SK-N-SH (cell line): ENCODE results near the gene P3H3.

Experiments used
- TAF1 ChIP-seq: IDR thresholded peaks from 2 replicates; pipeline ENCODE4 v1.6.1; 2012; ENCODE audit warnings: low read depth, mild to moderate bottlenecking, low read length, moderate library complexity, borderline replicate concordance
- TF ChIP-seq, protein P1 (sequence below): fragments of 200-600 bp; sonication (generic); IDR thresholded peaks from 2 replicates; pipeline ENCODE4 v1.6.1; 2017; ENCODE audit warnings: antibody characterized with exemption, mild to moderate bottlenecking, moderate library complexity

DNA sequence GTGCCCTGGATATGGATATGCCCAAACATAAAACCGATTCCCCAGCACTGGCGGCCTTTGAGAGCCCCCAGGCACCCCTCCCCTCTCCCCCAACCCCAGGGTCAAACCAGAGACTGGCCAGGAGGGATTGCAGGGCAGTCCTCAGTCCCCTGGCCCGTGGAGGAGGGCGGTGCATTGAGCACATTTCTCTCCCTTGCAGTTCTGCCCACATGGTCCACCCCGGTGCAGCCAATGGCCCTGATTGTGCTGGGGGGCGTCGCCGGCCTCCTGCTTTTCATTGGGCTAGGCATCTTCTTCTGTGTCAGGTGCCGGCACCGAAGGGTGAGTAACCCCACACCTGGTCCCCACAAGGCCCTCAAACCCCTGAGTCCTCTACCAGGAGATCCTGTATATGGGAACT is 10.0 kb upstream of the P3H3 start:
- TF ChIP-seq TAF1 = no peak
- TF ChIP-seq, protein P1, sequence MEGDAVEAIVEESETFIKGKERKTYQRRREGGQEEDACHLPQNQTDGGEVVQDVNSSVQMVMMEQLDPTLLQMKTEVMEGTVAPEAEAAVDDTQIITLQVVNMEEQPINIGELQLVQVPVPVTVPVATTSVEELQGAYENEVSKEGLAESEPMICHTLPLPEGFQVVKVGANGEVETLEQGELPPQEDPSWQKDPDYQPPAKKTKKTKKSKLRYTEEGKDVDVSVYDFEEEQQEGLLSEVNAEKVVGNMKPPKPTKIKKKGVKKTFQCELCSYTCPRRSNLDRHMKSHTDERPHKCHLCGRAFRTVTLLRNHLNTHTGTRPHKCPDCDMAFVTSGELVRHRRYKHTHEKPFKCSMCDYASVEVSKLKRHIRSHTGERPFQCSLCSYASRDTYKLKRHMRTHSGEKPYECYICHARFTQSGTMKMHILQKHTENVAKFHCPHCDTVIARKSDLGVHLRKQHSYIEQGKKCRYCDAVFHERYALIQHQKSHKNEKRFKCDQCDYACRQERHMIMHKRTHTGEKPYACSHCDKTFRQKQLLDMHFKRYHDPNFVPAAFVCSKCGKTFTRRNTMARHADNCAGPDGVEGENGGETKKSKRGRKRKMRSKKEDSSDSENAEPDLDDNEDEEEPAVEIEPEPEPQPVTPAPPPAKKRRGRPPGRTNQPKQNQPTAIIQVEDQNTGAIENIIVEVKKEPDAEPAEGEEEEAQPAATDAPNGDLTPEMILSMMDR = no peak
